GM21786 (cell line): ENCODE data around the gene ACP7.
"Not testable (repeated sequence)": the region's sequence is repeated elsewhere in the genome, so short reads cannot be mapped to it uniquely, and the experiment has no call there.

ENCODE experiments used
- ATAC-seq: cut with Tn5 transposase; IDR thresholded peaks from one replicate; pipeline ENCODE4 v1.9.1; 2021; ENCODE audit not compliant: unreplicated experiment

Gene ACP7

GRCh38 chr19:39130337-39131254, 46.4 kb downstream of the ACP7 start:
- no peak for ATAC-seq

DNA sequence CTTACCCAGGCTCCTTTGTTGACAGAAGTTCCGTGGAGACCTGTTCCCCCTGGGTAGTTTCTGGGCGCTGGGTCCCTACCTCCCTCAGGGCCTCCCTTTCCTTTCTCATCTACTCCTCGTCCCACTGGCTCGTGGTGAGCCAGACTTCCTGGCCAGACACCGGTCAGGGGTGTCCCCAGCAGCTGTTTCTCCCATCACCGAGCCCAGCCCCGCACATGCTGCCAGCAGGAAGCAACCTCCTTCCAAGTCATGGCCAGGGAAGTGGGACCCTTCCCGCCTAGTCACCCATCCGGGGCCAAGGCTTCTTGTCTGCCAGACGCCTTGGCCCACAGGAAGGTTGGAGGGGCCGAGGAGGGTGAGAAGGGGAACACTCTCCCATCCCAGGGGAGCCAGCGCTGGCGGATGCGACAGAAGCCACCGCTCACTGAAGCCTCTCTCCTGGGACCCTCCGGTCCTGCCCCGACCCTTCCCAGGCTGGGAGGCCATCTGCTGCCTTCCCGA, 47.1 kb downstream of the ACP7 start:
- no peak for ATAC-seq

DNA sequence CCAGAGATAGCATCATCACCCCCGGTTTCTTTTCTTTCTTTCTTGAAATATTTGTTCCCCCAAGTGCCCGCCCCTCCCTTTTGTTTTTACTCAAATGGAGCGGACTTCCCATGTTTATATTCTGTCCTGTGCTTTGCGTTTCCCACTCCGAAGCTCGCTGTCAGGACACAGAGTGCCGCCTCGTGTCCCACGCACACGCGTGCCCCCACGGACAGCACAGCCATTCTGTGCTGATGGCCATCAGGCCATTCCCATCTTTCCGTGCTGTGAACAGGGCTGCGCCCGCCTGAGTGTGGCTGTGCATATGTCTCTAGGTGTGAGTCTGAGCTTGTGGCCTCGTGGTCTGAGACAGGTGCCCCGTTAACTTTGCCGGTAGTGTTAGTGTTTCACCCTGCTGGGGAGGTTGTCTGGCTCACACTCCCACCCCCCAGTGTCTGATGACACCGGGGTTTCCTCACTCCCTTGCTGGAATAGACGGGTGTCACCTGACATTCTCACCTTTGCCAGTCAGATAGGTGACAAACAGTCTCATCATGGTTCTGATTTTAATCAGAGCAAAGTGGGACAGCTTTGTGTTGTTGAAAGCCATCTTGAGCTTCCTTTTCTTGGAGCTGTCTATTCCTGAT, 48.3 kb downstream of the ACP7 start:
- no peak for ATAC-seq

GRCh38 chr19:39133431-39134270, 49.5 kb downstream of the ACP7 start:
- no peak for ATAC-seq

DNA sequence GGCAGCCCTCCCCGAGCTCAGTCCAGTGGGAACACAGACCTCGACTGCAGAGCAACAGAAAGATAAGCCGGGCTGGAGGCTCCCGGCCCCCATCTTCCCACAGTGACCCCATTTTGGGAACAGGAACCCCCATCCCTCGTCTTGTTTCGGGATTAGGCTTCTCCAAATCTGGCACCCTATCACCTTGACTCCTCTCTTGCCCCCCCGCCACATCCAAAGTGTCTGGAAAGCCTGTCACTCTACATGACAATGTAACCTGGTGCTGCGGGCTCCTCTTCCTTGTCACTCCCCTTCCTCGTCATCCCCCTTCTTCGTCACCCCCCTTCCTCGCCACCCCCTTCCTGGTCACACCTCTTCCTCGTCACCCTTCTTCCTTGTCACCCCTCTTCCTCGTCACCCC, 51.5 kb downstream of the ACP7 start:
- no peak for ATAC-seq

DNA sequence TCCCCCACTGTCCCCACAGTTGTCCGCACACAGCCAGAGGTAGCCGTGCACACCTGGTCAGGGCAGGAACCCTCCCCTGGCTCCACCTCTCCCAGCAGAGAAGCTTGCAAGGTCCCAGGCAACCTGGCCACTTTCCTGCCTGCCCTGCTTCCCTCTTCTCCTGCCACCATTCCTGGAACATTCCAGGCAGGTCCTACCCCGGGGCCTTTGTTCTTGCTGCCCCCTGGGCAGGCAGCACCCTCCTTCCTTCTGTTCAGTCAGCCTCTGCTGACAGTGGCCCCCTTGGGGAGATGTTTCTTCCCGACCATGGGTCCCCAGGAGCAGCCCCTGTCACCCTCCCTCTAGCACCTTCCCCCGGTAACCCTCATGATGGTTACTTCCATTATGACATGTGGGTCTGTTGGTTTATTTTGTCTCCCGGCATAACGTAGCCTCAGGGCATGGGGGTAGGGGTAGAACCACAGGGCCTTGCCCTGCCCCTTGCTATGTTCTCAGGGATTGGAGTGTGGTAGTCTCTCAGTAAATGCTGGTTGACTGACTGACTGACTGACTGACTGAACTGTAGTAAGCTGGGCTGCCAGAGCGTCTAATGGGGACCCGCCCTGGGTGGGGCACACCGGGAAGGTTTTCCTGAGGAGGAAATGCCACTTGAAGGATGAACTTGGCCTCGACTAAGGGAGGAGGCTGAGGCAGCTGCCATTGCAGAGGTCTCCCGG, 52.2 kb downstream of the ACP7 start:
- ATAC-seq: no peak

DNA sequence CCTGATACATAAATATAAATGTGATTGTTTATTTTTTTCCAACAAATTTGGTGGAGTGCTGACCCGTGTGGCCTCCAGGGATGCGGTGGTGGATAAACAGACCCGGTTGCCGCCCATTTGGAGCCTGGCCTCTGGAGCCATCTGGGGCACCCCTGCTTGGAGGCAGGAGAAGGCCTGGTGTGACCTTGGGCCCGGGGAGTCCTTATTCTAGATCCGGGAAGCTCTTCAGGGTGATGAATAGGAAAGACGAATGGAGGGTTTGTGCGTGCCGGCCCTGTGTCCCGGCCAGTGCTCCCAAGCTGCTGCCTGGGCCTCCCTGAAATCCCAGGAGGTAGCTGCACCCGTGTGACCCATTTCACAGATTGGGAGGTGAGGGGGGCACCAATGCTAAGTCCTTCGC, 53.0 kb downstream of the ACP7 start:
- no peak for ATAC-seq

GRCh38 chr19:39138221-39139211, 54.3 kb downstream of the ACP7 start:
- ATAC-seq: no peak

- no peak for ATAC-seq
Measured at GRCh38 chr19:39139305-39139874, 55.2 kb downstream of the ACP7 start.

- no peak for ATAC-seq
Measured at GRCh38 chr19:39139971-39140453, 55.8 kb downstream of the ACP7 start.

DNA sequence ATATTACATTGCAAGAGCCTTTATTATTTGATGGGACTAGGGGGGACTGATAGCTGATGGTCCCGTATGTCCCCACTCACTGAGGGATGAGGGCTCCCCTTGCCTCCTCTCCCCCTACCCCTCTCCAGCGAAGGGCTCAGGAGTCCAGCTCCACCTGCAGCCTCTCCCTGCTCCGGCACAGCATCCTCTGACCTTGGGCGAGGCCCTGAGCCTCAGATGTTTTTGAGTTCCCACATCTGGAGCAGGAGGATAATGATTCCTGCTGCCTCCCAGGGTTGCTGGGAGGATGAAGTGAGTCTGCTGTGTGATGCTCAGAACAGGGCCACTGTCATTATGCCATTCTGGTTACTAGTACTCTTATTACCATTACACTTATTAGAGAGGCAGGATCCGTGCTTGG, 56.4 kb downstream of the ACP7 start:
- no peak for ATAC-seq

GRCh38 chr19:39141929-39142328, 57.8 kb downstream of the ACP7 start:
- no peak for ATAC-seq

DNA sequence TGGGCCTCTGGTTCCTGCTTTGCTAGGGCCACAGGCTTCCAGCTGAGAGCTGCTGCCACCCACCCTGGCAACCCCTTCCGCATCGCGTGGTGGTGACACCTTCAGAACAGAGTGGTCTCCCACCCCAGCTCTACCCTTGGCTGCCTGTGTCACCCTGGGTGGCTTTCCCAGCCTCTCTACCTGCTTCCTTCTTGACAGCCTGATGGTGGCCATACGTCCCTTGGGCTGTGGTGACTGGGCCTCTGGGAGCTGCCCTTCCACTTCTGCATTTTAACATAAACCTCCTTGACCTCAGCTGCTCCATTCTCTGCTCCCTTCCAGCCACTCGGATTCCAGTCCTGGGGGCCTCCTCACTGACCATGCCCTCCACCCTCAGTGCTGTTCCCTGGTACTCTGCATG, 58.5 kb downstream of the ACP7 start:
- no peak for ATAC-seq

- ATAC-seq: not testable (repeated sequence)
Measured at GRCh38 chr19:39143757-39144289, 59.7 kb downstream of the ACP7 start.

DNA sequence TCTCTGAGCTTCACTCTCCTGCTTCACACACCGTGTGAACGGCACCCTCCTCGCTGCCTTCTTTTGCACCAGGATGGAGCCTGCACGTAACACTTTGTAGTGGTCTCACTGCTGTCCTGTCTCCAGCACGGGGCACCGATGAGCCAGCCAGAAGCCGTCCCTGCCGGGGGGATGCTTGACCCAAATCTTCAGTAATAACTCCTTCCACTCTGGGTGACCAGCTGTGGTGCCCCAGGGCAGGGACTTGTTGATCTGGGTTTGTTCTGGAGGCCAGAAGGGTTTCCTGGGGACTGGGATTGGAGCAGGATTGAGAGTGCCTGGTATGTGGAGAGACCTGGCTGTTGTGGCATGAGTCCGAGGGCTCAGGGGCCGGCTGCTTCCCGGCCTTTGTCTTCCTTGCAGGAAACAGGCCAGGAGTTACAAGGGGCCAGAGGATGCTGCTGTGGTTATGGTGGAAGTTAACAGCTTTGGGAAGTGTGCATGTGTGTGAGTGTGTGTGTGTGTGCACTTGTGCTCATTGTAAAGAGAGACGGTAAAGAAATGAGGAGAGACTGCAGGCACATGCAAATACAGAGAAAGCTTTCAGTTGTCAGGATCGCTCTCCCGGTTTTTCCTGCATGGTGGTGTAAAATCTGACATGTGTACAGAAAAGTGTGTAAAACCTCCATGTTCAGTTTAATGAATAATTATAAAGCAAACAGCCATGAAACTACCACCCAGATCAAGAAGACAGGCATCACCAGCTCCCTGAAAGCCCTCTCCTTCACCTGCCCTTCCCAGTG, 60.3 kb downstream of the ACP7 start:
- ATAC-seq: no peak

DNA sequence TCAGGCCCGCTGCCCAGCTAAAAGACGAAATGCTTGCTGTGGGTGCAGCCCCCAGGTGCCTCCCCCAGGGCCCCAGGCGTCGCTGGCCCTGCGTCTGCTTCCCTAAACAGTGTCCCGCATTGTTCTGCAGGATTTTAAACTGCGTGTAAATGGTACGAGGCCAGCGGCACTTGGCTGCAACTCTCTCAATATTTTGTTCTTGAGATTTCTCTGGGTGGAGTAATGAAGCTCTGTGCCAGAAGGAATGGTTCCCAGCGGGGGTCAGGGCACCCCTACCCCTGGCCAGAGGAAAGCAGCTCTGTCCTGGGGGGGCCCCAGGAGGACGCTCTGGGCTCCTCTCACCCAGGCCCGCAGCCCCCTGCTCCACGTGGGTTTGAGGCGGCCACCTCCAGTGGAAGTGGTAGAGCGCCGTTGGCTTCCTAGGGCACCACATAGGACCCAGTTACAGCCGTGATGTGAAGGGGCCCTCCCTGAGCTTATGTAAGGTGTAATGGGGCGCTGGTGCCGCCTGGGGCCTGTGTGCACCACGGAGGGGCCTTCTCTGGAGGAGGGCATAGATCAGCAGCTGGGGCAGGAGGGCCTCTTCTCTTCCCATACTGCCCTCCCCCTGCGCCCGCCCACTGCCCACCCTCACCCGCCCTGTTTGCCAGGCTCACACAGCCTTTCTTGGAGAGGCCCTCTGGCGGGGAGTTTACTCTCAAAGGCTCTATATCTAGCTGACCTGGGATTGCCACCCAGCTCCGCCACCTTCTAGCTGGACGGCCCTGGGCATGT, 61.2 kb downstream of the ACP7 start:
- ATAC-seq: no peak

- ATAC-seq: no peak
Measured at GRCh38 chr19:39146091-39146490, 61.9 kb downstream of the ACP7 start.
